ENCODE measurements around the gene RAD9B.
A peak's percentile ranks its signal among the peaks of the same experiment; 100 is the strongest.
"Not testable (repeated sequence)": the region's sequence is repeated elsewhere in the genome, so short reads cannot be mapped to it uniquely, and the experiment has no call there.

Gene RAD9B

GRCh38 chr12:110501752-110502738 is at the start of gene RAD9B, which contains the start of gene VPS29:
TSS of gene RAD9B (plus strand) at chr12:110502331. CDS start at chr12:110502338, 7 bp downstream.
TSS of gene VPS29 (minus strand) at chr12:110502111. CDS start at chr12:110502051, 60 bp downstream.
- peak; percentile 97 for DNase-seq (ENCODE audit: low read depth)

- DNase-seq (ENCODE audit: low read depth) = no peak
Observed at GRCh38 chr12:110453569-110454296, 48.4 kb upstream of the RAD9B start.

GRCh38 chr12:110458756-110459155 is 43.4 kb upstream of the RAD9B start:
- DNase-seq (ENCODE audit: low read depth) = no peak

GRCh38 chr12:110461189-110461588 is 40.9 kb upstream of the RAD9B start:
- DNase-seq (ENCODE audit: low read depth) = not testable (repeated sequence)

GRCh38 chr12:110465024-110465423 is 37.1 kb upstream of the RAD9B start:
- no peak for DNase-seq (ENCODE audit: low read depth)

- DNase-seq (ENCODE audit: low read depth) = not testable (repeated sequence)
Observed at GRCh38 chr12:110465765-110466164, 36.4 kb upstream of the RAD9B start.

- DNase-seq (ENCODE audit: low read depth) = no peak
Observed at GRCh38 chr12:110466791-110467190, 35.3 kb upstream of the RAD9B start.

GRCh38 chr12:110467847-110468213 is 34.3 kb upstream of the RAD9B start:
- no peak for DNase-seq (ENCODE audit: low read depth)

GRCh38 chr12:110468214-110469048 is 33.7 kb upstream of the RAD9B start, which contains the start of the genes FAM216A and GPN3:
TSS of gene FAM216A (plus strand) at chr12:110468845. CDS start at chr12:110468876, 31 bp downstream.
TSS of gene GPN3 (minus strand) at chr12:110468257. CDS start at chr12:110468203, 54 bp downstream.
- DNase-seq (ENCODE audit: low read depth) = peak; percentile 89

GRCh38 chr12:110475426-110475825 is 26.7 kb upstream of the RAD9B start:
- no peak for DNase-seq (ENCODE audit: low read depth)

- no peak for DNase-seq (ENCODE audit: low read depth)
Observed at GRCh38 chr12:110498984-110499706, 3.0 kb upstream of the RAD9B start.

GRCh38 chr12:110501399-110501751 is 756 bp upstream of the RAD9B start:
- peak; percentile 27 for DNase-seq (ENCODE audit: low read depth)

- no peak for DNase-seq (ENCODE audit: low read depth)
Observed at GRCh38 chr12:110503432-110503831, 1.3 kb downstream of the RAD9B start.

GRCh38 chr12:110505332-110505731 is 3.2 kb downstream of the RAD9B start:
- DNase-seq (ENCODE audit: low read depth) = no peak

GRCh38 chr12:110508071-110508586 is 6.0 kb downstream of the RAD9B start:
- DNase-seq (ENCODE audit: low read depth) = no peak

- DNase-seq (ENCODE audit: low read depth) = no peak
Observed at GRCh38 chr12:110513842-110514241, 11.7 kb downstream of the RAD9B start.

GRCh38 chr12:110514363-110514762 is 12.2 kb downstream of the RAD9B start:
- DNase-seq (ENCODE audit: low read depth) = no peak

- DNase-seq (ENCODE audit: low read depth) = no peak
Observed at GRCh38 chr12:110516995-110517394, 14.9 kb downstream of the RAD9B start.

- DNase-seq (ENCODE audit: low read depth) = not testable (repeated sequence)
Observed at GRCh38 chr12:110518014-110518413, 15.9 kb downstream of the RAD9B start.

- DNase-seq (ENCODE audit: low read depth) = peak; percentile 28
Observed at GRCh38 chr12:110520876-110521712, 19.0 kb downstream of the RAD9B start.

Measured in activated T-cell treated with anti-CD3 and anti-CD28 coated beads for 48 hours (primary cell).